ENCODE results near the gene NPY. TPM values are rescaled to one million over a fixed set of nuclear protein-coding genes. Genes with fewer than 3 reads are reported as not detected.
A peak's percentile ranks its signal among the peaks of the same experiment; 100 is the strongest.

NPY gene
- not detected for total RNA-seq
- long read RNA-seq = 0 reads

DNA sequence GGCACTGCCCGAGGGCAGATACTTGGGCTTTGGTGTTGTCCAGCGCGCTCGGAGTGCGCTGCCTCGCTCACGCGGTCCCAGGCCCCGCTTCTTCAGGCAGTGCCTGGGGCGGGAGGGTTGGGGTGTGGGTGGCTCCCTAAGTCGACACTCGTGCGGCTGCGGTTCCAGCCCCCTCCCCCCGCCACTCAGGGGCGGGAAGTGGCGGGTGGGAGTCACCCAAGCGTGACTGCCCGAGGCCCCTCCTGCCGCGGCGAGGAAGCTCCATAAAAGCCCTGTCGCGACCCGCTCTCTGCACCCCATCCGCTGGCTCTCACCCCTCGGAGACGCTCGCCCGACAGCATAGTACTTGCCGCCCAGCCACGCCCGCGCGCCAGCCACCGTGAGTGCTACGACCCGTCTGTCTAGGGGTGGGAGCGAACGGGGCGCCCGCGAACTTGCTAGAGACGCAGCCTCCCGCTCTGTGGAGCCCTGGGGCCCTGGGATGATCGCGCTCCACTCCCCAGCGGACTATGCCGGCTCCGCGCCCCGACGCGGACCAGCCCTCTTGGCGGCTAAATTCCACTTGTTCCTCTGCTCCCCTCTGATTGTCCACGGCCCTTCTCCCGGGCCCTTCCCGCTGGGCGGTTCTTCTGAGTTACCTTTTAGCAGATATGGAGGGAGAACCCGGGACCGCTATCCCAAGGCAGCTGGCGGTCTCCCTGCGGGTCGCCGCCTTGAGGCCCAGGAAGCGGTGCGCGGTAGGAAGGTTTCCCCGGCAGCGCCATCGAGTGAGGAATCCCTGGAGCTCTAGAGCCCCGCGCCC lies at the start of gene NPY:
NPY (plus strand) TSS at position 294 of the 802 bp plus-strand sequence. CDS start 1,051 bp downstream, outside the sequence.
- H3K9me3 ChIP-seq (replicated peaks) = no peaks in the 10 kb centered on the region
- H3K4me1 ChIP-seq = peaks cover 14% of the 10 kb centered on the region
- intact Hi-C loops (cut with micrococcal nuclease) = no loop called here
- no peaks in the 10 kb centered on the region for H3K36me3 ChIP-seq
- peak within 1 kb of the TSS; percentile 33 for H3K4me3 ChIP-seq
- no peak for DNase-seq
- no peak for TF ChIP-seq CTCF (IDR thresholded peaks at IDR 0.05; ENCODE audit: borderline replicate concordance)
- H3K27ac ChIP-seq (replicated peaks) = no peak within 1 kb of the TSS
- H3K27me3 ChIP-seq (ENCODE audit: low read depth) = peaks cover 98% of the 10 kb centered on the region

DNA sequence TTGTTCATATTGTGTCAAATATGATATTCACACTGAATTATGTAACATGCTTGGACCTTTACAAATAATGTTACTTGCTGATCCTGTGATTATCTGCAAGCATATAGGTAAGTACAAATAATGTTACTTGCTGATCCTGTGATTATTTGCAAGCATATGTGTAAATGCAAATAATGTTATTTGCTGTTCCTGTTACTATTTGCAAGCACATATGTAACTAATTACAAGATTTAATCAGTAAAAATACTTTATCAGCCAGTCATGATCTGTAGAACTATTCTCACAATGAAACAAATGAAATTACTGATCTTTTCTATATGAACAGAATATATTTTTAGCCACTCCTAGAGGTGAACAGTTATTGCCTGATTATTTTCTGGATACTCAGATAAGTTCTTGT lies 44.7 kb upstream of the NPY start:
- no peaks in the 10 kb centered on the region for H3K9me3 ChIP-seq (replicated peaks)
- no peak for DNase-seq
- no peak overlapping the region for H3K27ac ChIP-seq (replicated peaks)
- TF ChIP-seq CTCF (IDR thresholded peaks at IDR 0.05; ENCODE audit: borderline replicate concordance) = no peak
- no peaks in the 10 kb centered on the region for H3K27me3 ChIP-seq (ENCODE audit: low read depth)
- intact Hi-C loops (cut with micrococcal nuclease) = no loop called here
- H3K4me1 ChIP-seq = no peaks in the 10 kb centered on the region
- no peaks in the 10 kb centered on the region for H3K36me3 ChIP-seq
- no peak overlapping the region for H3K4me3 ChIP-seq

- Histone ChIP-seq H3K9me3 (replicated peaks) (no peaks in the 10 kb centered on the region), H3K36me3 (no peaks in the 10 kb centered on the region), H3K4me1 (no peaks in the 10 kb centered on the region), H3K27ac (replicated peaks) (no peak overlapping the region), H3K4me3 (no peak overlapping the region), H3K27me3 (ENCODE audit: low read depth) (no peaks in the 10 kb centered on the region)
- DNase-seq = no peak
- intact Hi-C loops (cut with micrococcal nuclease) = no loop called here
- no peak for TF ChIP-seq CTCF (IDR thresholded peaks at IDR 0.05; ENCODE audit: borderline replicate concordance)
Measured at GRCh38 chr7:24241206-24241605, 42.8 kb upstream of the NPY start.

GRCh38 chr7:24244554-24244953 lies 39.4 kb upstream of the NPY start:
- intact Hi-C loops (cut with micrococcal nuclease) = no loop called here
- H3K36me3 ChIP-seq = no peaks in the 10 kb centered on the region
- H3K27me3 ChIP-seq (ENCODE audit: low read depth) = no peaks in the 10 kb centered on the region
- no peak for TF ChIP-seq CTCF (IDR thresholded peaks at IDR 0.05; ENCODE audit: borderline replicate concordance)
- H3K4me1 ChIP-seq = no peaks in the 10 kb centered on the region
- H3K4me3 ChIP-seq = no peak overlapping the region
- no peaks in the 10 kb centered on the region for H3K9me3 ChIP-seq (replicated peaks)
- no peak for DNase-seq
- no peak overlapping the region for H3K27ac ChIP-seq (replicated peaks)

DNA sequence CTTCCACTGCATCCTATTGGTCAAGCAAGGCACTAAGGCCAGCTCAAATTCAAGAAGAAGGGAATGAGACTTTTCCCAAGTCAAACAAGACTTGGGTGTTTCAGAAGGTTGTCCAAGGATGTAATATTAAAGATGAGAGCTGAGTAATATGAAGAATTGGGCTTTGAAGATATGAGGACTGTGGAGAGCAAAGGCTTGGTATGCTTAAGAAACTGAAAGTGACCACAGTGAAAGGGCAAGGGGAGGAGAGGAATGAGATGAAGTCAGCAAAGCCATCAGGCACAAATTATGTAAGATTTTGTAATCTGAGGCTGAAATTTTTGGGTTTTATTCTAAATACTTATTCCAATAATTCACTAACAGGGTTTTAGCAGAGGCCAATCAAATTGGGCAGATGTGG lies 38.6 kb upstream of the NPY start:
- Histone ChIP-seq H3K27me3 (ENCODE audit: low read depth) (no peaks in the 10 kb centered on the region), H3K36me3 (no peaks in the 10 kb centered on the region), H3K4me1 (no peaks in the 10 kb centered on the region), H3K9me3 (replicated peaks) (peaks cover 7% of the 10 kb centered on the region), H3K27ac (replicated peaks) (no peak overlapping the region), H3K4me3 (no peak overlapping the region)
- intact Hi-C loops (cut with micrococcal nuclease) = no loop called here
- no peak for DNase-seq
- TF ChIP-seq CTCF (IDR thresholded peaks at IDR 0.05; ENCODE audit: borderline replicate concordance) = no peak

All from left ventricle myocardium inferior (tissue), 1 donor.